Dendritic cell treated with granulocyte-macrophage colony-stimulating factor and Interleukin-4, amounts not matched to agents 40 ng/mL and 50 ng/mL, for 4 days (primary cell): ENCODE results near the gene OSMR.
A peak's percentile ranks its signal among the peaks of the same experiment; 100 is the strongest.
"Not testable (repeated sequence)": the region's sequence is repeated elsewhere in the genome, so short reads cannot be mapped to it uniquely, and the experiment has no call there.

ENCODE experiments used
- H3K27ac Mint-ChIP-seq: one replicate; pipeline ENCODE4 v1.8.0; 2022; ENCODE audit warnings: mild to moderate bottlenecking, mixed read lengths
- H3K27me3 Mint-ChIP-seq: one replicate; pipeline ENCODE4 v1.8.0; 2022; ENCODE audit warnings: mild to moderate bottlenecking, mixed read lengths
- H3K36me3 Mint-ChIP-seq: one replicate; pipeline ENCODE4 v1.8.0; 2022; ENCODE audit warnings: low read depth, mixed read lengths
- H3K4me1 Mint-ChIP-seq: one replicate; pipeline ENCODE4 v1.8.0; 2022; ENCODE audit warnings: low read depth, mixed read lengths
- H3K4me3 Mint-ChIP-seq: one replicate; pipeline ENCODE4 v1.8.0; 2022; ENCODE audit warnings: mild to moderate bottlenecking, moderate library complexity, mixed read lengths
- H3K9me3 Mint-ChIP-seq: one replicate; pipeline ENCODE4 v1.8.0; 2022; ENCODE audit warnings: mixed read lengths
- intact Hi-C: fragments of 100-400 bp; cut with micrococcal nuclease; formaldehyde crosslinking; loops from one replicate; pipeline ENCODE4 v1.15.0; 2022

The OSMR gene

DNA sequence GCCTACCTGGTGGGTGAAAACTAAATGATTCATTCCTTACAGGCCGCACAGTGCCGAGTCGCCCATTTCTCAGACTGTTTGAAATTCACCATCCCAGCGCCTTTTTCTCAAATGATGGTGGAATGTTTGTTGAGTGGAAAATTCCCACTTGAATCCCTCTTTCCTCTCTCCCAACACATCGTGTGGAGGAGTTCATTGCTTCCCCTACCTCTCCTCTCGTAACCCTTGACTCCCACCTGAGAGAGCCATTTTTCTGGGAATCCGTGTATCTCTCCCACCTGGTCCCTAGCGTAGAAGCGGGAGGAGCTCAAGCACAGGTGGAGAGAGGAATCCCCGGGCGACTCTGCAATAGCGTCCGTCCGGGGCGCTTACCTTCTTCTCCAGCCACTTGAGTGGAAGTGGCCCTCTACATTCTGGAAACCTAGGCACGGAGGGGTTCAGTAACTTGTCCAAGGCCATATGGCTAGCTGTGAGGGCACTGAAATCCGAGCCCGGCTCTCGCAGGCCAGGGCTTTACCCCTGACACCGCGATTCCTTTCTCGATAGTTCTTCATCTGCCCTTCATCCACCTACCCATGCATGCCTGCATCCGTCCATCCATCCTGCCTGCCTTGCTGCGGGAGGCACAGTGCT lies 683 bp downstream of the OSMR start:
- H3K9me3 Mint-ChIP-seq: peaks cover 3% of the 10 kb centered on the region
- peak overlapping the region; percentile 24 for H3K4me3 Mint-ChIP-seq
- H3K27ac Mint-ChIP-seq: no peak overlapping the region
- peaks cover 18% of the 10 kb centered on the region for H3K4me1 Mint-ChIP-seq
- intact Hi-C loops: no loop called here
- peaks cover 64% of the 10 kb centered on the region for H3K27me3 Mint-ChIP-seq
- no peaks in the 10 kb centered on the region for H3K36me3 Mint-ChIP-seq

DNA sequence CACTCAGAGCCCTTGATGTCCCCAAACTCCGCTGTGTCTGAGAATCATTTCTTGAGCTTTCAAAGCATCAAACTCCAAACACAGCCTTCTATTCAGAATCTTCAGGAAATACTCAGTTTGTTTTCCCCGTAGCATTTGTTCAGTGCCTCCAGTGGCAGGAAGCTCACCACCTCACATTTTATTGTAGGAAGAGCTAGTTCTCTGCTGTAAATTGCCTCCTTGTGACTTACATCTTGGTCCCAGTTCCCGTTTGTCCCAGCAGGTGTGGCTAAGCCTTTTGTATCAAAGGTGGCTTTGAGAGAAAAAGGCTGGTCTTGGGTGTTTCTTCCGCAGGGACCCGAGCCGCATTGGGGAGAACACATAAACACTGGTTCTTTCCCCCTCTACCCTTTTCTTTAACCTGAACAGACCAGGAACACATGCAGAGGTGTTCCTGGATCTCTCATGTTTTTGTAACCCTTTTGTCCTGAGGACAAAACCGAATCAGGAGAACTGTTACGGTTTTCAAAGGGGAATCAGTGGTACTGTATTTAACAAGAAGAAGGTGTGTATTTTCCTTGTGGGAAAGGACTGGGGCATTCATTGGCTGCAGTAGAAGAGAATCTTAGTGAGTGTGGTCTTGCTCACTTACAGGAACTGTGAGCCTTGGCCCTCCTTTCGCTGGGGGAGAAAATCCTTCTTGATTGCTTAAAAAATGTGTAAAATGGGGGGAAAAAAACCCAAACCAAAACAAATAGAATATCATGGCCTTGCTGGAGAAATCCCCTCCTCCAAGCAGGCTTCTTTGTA lies 1.9 kb downstream of the OSMR start:
- intact Hi-C loops: no loop called here
- peaks cover 60% of the 10 kb centered on the region for H3K27me3 Mint-ChIP-seq
- H3K36me3 Mint-ChIP-seq: no peaks in the 10 kb centered on the region
- H3K4me1 Mint-ChIP-seq: peaks cover 18% of the 10 kb centered on the region
- no peak overlapping the region for H3K4me3 Mint-ChIP-seq
- H3K9me3 Mint-ChIP-seq: peaks cover 10% of the 10 kb centered on the region
- no peak overlapping the region for H3K27ac Mint-ChIP-seq

DNA sequence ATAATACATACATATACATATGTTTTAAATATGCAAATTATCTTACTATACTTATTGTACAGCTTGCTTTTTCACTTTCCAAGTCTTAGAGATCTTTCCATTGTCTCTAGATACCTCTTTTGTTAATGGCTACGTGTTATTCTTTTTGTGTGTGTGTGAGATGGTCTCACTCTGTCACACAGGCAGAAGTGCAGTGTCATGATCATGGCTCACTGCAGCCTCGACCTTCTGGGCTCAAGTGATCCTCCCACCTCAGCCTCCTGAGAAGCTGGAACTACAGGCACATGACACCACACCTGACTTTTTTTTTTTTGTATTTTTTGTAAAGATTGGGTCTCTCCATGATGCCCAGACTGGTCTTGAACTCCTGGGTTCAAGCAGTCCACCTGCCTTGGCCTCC lies 2.8 kb downstream of the OSMR start:
- Mint-ChIP-seq H3K27ac (no peak overlapping the region), H3K4me1 (peaks cover 18% of the 10 kb centered on the region), H3K36me3 (no peaks in the 10 kb centered on the region), H3K9me3 (peaks cover 10% of the 10 kb centered on the region), H3K4me3 (no peak overlapping the region), H3K27me3 (peaks cover 56% of the 10 kb centered on the region)
- intact Hi-C loops: no loop called here

DNA sequence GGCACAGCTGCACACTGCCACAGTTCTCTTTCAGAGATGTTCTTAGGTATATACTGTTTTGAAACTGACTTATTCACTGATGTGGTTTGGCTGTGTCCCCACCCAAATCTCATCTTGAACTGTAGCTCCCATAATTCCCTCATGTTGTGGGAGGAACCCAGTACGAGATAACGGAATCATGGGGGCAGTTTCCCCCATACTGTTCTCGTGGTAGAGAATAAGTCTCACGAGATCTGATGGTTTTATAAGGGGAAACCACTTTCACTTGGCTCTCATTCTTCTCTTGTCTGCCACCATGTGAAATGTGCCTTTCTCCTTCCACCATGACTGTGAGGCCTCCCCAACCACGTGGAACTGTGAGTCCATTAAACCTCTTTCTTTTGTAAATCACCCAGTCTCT lies 5.8 kb downstream of the OSMR start:
- Mint-ChIP-seq H3K9me3 (peaks cover 10% of the 10 kb centered on the region), H3K27me3 (peaks cover 36% of the 10 kb centered on the region)
- H3K36me3 Mint-ChIP-seq, H3K27ac Mint-ChIP-seq, H3K4me1 Mint-ChIP-seq, H3K4me3 Mint-ChIP-seq, intact Hi-C loops: not testable (repeated sequence)

DNA sequence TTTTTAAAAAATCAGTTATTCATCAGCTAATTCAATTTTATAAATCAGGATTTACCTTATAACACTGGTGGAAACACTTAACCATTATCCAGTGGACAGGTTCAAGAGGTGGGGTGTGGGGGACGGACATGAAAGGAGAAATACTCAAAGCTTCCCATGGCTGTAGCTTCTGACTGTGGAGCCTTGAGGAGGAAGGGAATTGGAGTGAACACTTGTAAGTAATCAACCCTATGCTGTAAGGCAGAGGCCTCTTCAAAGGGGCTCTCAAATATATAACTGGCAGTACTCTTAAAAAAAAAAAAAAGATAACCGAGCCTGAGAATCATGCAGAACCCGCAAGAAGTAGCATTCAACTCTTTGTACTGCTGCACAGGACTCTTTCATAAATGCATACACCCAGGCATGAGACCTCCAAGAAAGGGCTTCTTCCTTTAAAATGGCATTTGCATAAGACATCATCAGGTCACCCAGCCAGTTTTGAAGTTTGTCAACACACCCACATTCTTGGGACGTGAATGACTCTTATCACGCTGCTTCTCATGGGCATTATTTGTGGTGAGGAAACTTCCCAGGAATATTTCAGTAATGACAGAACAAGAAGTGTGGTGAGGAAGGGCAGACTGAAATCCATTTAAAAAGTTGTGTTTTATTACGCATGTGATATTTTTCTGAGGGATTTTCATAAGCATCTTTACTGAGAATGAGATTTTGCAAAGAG lies 8.1 kb downstream of the OSMR start:
- Mint-ChIP-seq H3K36me3 (no peaks in the 10 kb centered on the region), H3K9me3 (peaks cover 10% of the 10 kb centered on the region), H3K27me3 (peaks cover 24% of the 10 kb centered on the region), H3K4me3 (no peak overlapping the region), H3K4me1 (no peaks in the 10 kb centered on the region), H3K27ac (no peak overlapping the region)
- intact Hi-C loops: no loop called here

DNA sequence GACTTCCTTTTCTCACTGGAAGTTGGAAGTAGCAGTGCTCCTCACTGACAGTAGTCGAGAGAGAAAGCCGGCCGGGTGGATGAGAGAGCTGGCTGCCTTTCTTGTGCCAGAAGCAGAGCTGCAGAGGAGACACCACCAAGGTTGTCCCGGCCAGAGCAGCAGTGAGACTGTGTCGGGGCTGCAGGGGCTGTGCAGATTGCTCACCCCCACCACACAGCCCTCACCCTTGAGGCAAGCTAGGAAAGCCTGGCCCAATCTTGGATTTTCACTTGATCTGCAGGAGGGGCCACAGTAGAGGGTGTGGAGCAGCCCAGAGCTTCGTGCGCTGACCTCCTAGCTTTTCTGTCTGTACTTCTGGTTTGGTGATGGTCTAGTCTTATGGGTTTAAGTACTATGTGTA lies 9.1 kb downstream of the OSMR start:
- no peak overlapping the region for H3K4me3 Mint-ChIP-seq
- H3K27ac Mint-ChIP-seq: no peak overlapping the region
- peaks cover 10% of the 10 kb centered on the region for H3K9me3 Mint-ChIP-seq
- intact Hi-C loops: no loop called here
- H3K4me1 Mint-ChIP-seq: no peaks in the 10 kb centered on the region
- H3K36me3 Mint-ChIP-seq: no peaks in the 10 kb centered on the region
- peaks cover 24% of the 10 kb centered on the region for H3K27me3 Mint-ChIP-seq

DNA sequence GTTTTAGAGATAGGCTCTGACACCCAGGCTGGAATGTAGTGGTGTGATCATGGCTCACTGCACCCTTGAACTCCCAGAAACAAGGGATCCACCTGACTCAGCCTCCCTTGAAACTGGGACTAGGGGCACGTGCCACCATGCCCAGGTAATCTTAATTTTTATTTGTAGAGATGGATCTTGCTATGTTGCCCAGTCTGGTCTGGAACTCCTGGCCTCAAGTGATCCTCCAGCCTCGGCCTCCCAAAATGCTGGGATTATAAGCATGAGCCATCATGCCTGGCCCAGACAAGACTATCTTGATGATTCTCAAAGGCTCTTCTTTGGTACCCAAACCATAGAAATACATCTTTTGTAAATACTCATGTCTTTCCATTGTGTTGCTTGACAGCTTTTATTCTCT lies 10.8 kb downstream of the OSMR start:
- Mint-ChIP-seq H3K4me3 (no peak overlapping the region), H3K36me3 (no peaks in the 10 kb centered on the region), H3K27me3 (peaks cover 14% of the 10 kb centered on the region), H3K9me3 (peaks cover 5% of the 10 kb centered on the region), H3K27ac (no peak overlapping the region), H3K4me1 (no peaks in the 10 kb centered on the region)
- intact Hi-C loops: no loop called here

DNA sequence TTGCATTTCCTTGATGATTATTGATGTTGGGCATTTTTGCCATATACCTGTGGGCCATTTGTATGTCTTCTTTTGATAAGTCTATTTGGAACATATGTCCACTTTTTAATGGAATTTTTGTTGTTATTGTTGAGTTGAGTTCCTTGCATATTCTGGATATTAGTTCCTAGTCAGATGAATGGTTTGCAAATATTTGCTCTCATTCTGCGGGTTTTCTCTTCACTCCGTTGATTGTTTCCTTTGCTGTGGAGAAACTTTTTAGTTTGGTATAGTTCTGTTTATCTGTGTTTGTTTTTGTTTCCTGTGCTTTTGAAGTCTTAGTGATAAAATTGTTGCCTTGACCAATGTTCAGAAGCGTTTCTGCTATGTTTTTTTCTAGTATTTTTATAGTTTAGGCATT lies 13.0 kb downstream of the OSMR start:
- Mint-ChIP-seq H3K4me1 (no peaks in the 10 kb centered on the region), H3K9me3 (peaks cover 14% of the 10 kb centered on the region), H3K27me3 (peaks cover 12% of the 10 kb centered on the region)

DNA sequence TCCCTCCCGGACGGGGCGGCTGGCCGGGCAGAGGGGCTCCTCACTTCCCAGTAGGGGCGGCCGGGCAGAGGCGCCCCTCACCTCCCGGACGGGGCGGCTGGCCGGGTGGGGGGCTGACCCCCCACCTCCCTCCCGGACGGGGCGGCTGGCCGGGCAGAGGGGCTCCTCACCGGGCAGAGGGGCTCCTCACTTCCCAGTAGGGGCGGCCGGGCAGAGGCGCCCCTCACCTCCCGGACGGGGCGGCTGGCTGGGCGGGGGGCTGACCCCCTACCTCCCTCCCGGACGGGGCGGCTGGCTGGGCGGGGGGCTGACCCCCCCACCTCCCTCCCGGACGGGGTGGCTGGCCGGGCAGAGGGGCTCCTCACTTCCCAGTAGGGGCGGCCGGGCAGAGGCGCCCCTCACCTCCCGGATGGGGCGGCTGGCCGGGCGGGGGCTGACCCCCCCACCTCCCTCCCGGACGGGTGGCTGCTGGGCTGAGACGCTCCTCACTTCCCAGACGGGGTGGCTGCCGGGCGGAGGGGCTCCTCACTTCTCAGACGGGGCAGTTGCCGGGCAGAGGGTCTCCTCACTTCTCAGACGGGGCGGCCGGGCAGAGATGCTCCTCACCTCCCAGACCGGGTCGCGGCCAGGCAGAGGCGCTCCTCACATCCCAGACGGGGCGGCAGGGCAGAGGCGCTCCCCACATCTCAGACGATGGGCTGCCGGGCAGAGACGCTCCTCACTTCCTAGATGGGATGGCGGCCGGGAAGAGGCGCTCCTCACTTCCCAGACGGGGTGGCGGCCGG lies 16.4 kb downstream of the OSMR start:
- H3K27ac Mint-ChIP-seq, intact Hi-C loops, H3K4me3 Mint-ChIP-seq, H3K4me1 Mint-ChIP-seq, H3K36me3 Mint-ChIP-seq, H3K27me3 Mint-ChIP-seq: not testable (repeated sequence)
- peaks cover 34% of the 10 kb centered on the region for H3K9me3 Mint-ChIP-seq

More for the DNA sequence above, 13.0 kb downstream of the OSMR start:
- intact Hi-C loops: no loop called here
- H3K36me3 Mint-ChIP-seq: no peaks in the 10 kb centered on the region
- H3K4me3 Mint-ChIP-seq: no peak overlapping the region
- no peak overlapping the region for H3K27ac Mint-ChIP-seq

DNA sequence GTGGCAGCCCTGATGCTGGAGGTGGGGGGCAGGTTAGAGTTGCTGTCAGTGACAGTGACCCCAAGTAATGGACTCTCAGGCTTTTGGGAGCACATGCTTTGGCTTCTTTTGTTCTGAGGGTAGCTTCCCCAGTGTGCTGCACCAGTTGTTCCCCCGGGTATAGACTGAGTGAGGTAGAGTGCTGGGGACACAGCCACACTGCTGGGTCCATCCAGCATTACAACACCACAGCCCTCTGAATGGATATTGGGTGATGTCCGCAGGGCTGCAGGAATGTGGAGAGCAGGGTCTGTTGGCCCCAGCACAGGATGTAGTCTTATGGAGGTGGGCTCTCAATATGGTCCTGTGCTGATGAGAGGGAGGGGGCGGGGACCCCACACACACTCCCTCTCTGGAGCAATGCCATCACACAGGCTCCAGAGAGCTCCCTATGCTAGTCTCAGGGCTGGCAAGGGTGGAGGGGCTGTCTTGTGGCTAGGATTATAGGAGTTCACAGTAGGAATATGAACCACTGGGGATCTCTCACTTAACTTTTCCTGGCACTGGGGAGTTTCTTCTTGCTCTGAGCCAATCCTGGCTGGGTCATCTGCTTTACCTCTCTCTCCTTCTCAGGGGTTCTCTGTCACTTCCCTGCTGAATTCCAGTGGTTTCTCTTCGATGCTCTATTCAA lies 20.7 kb downstream of the OSMR start:
- Mint-ChIP-seq H3K9me3 (peaks cover 34% of the 10 kb centered on the region), H3K4me3 (no peak overlapping the region), H3K36me3 (no peaks in the 10 kb centered on the region), H3K4me1 (no peaks in the 10 kb centered on the region), H3K27ac (no peak overlapping the region), H3K27me3 (peaks cover 18% of the 10 kb centered on the region)
- intact Hi-C loops: no loop called here

DNA sequence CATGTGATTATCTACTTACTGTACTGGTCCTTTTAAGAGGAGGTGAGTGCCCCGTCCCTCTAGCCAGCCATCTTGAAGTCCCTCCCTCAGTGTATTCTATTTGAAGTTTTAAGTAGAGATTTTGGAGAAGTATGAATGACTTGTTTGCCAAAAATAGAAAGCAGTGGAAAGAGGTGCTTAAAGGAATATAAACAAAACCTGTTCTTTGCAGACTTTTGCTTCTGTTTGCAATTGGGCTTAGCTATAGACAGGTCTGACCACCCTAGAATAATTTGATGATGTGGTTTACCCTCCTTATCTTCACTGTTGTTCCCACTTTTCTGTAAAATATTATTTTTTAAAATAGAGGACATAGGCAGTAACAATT lies 21.2 kb downstream of the OSMR start:
- peaks cover 18% of the 10 kb centered on the region for H3K27me3 Mint-ChIP-seq
- no peak overlapping the region for H3K4me3 Mint-ChIP-seq
- H3K27ac Mint-ChIP-seq: no peak overlapping the region
- intact Hi-C loops: no loop called here
- H3K4me1 Mint-ChIP-seq: no peaks in the 10 kb centered on the region
- no peaks in the 10 kb centered on the region for H3K36me3 Mint-ChIP-seq
- H3K9me3 Mint-ChIP-seq: peaks cover 34% of the 10 kb centered on the region

DNA sequence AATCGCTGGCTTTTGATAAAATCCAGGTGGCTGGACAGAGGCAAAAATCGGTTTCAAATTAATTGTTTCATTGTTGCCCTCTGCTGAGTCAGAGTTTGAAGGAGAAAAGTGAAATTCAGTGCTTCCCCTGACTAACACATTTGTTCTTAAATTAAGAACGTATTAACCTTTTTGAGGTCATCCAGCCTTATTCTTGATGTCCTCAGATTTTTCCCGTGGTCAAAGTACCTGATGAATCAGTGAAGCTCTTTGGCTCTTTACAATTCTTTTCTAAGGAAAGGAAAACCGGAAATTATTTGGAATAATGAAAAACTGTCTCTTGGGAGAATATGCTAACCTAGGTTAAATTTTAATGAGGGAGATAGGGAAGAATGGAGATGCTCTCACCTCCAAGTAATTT lies 21.6 kb downstream of the OSMR start:
- peaks cover 33% of the 10 kb centered on the region for H3K9me3 Mint-ChIP-seq
- intact Hi-C loops: no loop called here
- H3K27me3 Mint-ChIP-seq: peaks cover 18% of the 10 kb centered on the region
- no peak overlapping the region for H3K27ac Mint-ChIP-seq
- H3K36me3 Mint-ChIP-seq: no peaks in the 10 kb centered on the region
- H3K4me1 Mint-ChIP-seq: no peaks in the 10 kb centered on the region
- no peak overlapping the region for H3K4me3 Mint-ChIP-seq

DNA sequence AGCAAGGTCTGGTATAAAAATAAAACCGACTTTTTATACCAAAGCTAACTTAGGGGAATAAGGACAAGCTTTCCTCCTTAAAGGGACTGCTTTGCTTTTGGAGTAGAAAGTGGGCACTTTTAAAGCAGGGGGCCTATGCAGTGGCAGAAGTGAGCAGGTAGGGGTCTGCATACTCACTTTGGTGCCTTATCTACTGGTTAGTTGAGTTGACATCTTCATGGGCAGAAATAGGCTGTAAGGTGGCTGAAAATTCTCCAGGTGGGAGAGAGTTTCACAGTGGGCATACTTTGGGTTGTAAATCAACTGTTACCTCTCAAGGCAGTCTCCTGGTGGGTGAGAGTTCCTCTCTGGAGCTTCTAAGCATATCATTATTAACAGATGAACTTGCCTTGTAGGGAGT lies 24.8 kb downstream of the OSMR start:
- H3K9me3 Mint-ChIP-seq: peaks cover 2% of the 10 kb centered on the region
- H3K27me3 Mint-ChIP-seq: peaks cover 29% of the 10 kb centered on the region
- no peak overlapping the region for H3K4me3 Mint-ChIP-seq
- no peaks in the 10 kb centered on the region for H3K4me1 Mint-ChIP-seq
- intact Hi-C loops: no loop called here
- H3K36me3 Mint-ChIP-seq: no peaks in the 10 kb centered on the region
- no peak overlapping the region for H3K27ac Mint-ChIP-seq
